Amniotic epithelial cell (primary cell): Measurements from ENCODE around the gene ZNF683.
"Not testable (repeated sequence)": the region's sequence is repeated elsewhere in the genome, so short reads cannot be mapped to it uniquely, and the experiment has no call there.

Source experiments
- DNase-seq: peaks from one replicate; pipeline ENCODE4 v3.0.0-alpha.2; 2010; ENCODE audit warnings: low read depth

Gene ZNF683

GRCh38 chr1:26337206-26337535, 35.4 kb downstream of the ZNF683 start:
- DNase-seq = no peak

- no peak for DNase-seq
These were observed 35.9 kb downstream of the ZNF683 start for GRCh38 chr1:26336477-26337205.

- DNase-seq = no peak
These were observed 36.6 kb downstream of the ZNF683 start for GRCh38 chr1:26335774-26336476.

- not testable (repeated sequence) for DNase-seq
These were observed 39.2 kb downstream of the ZNF683 start for GRCh38 chr1:26333312-26333711.

- no peak for DNase-seq
These were observed 42.3 kb downstream of the ZNF683 start for GRCh38 chr1:26330276-26330675.

GRCh38 chr1:26329380-26329779, 43.2 kb downstream of the ZNF683 start:
- not testable (repeated sequence) for DNase-seq

GRCh38 chr1:26328597-26328996, 44.0 kb downstream of the ZNF683 start:
- DNase-seq = no peak

- no peak for DNase-seq
These were observed 44.6 kb downstream of the ZNF683 start for GRCh38 chr1:26327956-26328362.

GRCh38 chr1:26324550-26324949, 48.0 kb downstream of the ZNF683 start:
- no peak for DNase-seq

GRCh38 chr1:26323382-26323781, 49.2 kb downstream of the ZNF683 start:
- DNase-seq = no peak

GRCh38 chr1:26322042-26322331, 50.6 kb downstream of the ZNF683 start:
- no peak for DNase-seq

GRCh38 chr1:26321315-26322041, 51.1 kb downstream of the ZNF683 start:
- peak; percentile 67 for DNase-seq

GRCh38 chr1:26320896-26321295, 51.7 kb downstream of the ZNF683 start:
- no peak for DNase-seq

- DNase-seq = no peak
These were observed 54.0 kb downstream of the ZNF683 start for GRCh38 chr1:26318338-26319064.

- no peak for DNase-seq
These were observed 54.8 kb downstream of the ZNF683 start, which contains the start of gene CD52 for GRCh38 chr1:26317612-26318337. Gene CD52, plus strand, starts transcription at chr1:26317958. Its CDS starts 60 bp downstream, at chr1:26318018.

GRCh38 chr1:26317146-26317545, 55.4 kb downstream of the ZNF683 start:
- DNase-seq = no peak

- DNase-seq = no peak
These were observed 56.4 kb downstream of the ZNF683 start for GRCh38 chr1:26315874-26316850.

- DNase-seq = no peak
These were observed 58.0 kb downstream of the ZNF683 start for GRCh38 chr1:26314501-26314900.
